H9 (cell line): Measurements from ENCODE around the gene VWA8. TPM values are rescaled to one million over a fixed set of nuclear protein-coding genes. Genes with fewer than 3 reads are reported as not detected.

ENCODE experiments used
- DNase-seq: peaks from one replicate; pipeline ENCODE4 v3.0.0-alpha.2; 2017
- H2AFZ ChIP-seq: one replicate; pipeline ENCODE4 v1.6.1; 2013; ENCODE audit warnings: mild to moderate bottlenecking, low read length, control low read depth, moderate library complexity
- H2AK5ac ChIP-seq: 2 replicates; pipeline ENCODE4 v1.6.1; 2013; ENCODE audit warnings: low read length, control low read depth, mixed read lengths; ENCODE audit not compliant: insufficient read length
- H2BK120ac ChIP-seq: one replicate; pipeline ENCODE4 v1.6.1; 2013; ENCODE audit warnings: low read depth, mild to moderate bottlenecking, low read length, control low read depth, inconsistent platforms; ENCODE audit not compliant: poor library complexity, severe bottlenecking
- H2BK12ac ChIP-seq: 2 replicates; pipeline ENCODE4 v1.6.1; 2013; ENCODE audit warnings: low read length, control low read depth, mixed read lengths, low read depth; ENCODE audit not compliant: insufficient read length
- H2BK15ac ChIP-seq: 2 replicates; pipeline ENCODE4 v1.6.1; 2013; ENCODE audit warnings: low read depth, low read length, control low read depth
- H2BK20ac ChIP-seq: one replicate; pipeline ENCODE4 v1.6.1; 2013; ENCODE audit warnings: low read depth, mild to moderate bottlenecking, low read length, control low read depth, inconsistent platforms; ENCODE audit not compliant: poor library complexity, severe bottlenecking
- H2BK5ac ChIP-seq: 2 replicates; pipeline ENCODE4 v1.6.1; 2013; ENCODE audit warnings: low read length, control low read depth, mixed read lengths; ENCODE audit not compliant: insufficient read length
- H3K14ac ChIP-seq: 2 replicates; pipeline ENCODE4 v1.6.1; 2013; ENCODE audit warnings: low read length, control low read depth; ENCODE audit not compliant: insufficient read depth
- H3K18ac ChIP-seq: 2 replicates; pipeline ENCODE4 v1.6.1; 2013; ENCODE audit warnings: low read depth, mild to moderate bottlenecking, mixed read lengths, low read length, control low read depth; ENCODE audit not compliant: insufficient read length
- H3K23ac ChIP-seq: 2 replicates; pipeline ENCODE4 v1.6.1; 2013; ENCODE audit warnings: low read length, control low read depth, mixed read lengths, low read depth; ENCODE audit not compliant: insufficient read length
- H3K23me2 ChIP-seq: 2 replicates; pipeline ENCODE4 v1.6.1; 2013; ENCODE audit warnings: low read depth, mild to moderate bottlenecking, mixed read lengths, low read length, control low read depth; ENCODE audit not compliant: insufficient read length, poor library complexity, severe bottlenecking
- H3K27ac ChIP-seq: 2 replicates; pipeline ENCODE4 v1.5.1; 2013; ENCODE audit warnings: low read length, control low read depth, mixed read lengths, low read depth; ENCODE audit not compliant: insufficient read length
- H3K27me3 ChIP-seq: 2 replicates; pipeline ENCODE4 v1.6.1; 2013; ENCODE audit warnings: low read length, control low read depth, inconsistent platforms; ENCODE audit not compliant: insufficient read depth
- H3K4ac ChIP-seq: 2 replicates; pipeline ENCODE4 v1.6.1; 2013; ENCODE audit warnings: low read depth, mild to moderate bottlenecking, control low read depth, inconsistent platforms, low read length, moderate library complexity
- H3K4me1 ChIP-seq: 2 replicates; pipeline ENCODE4 v1.6.1; 2013; ENCODE audit warnings: low read length, control low read depth, inconsistent platforms; ENCODE audit not compliant: insufficient read depth
- H3K4me2 ChIP-seq: 2 replicates; pipeline ENCODE4 v1.6.1; 2013; ENCODE audit warnings: low read length, control low read depth, mixed read lengths; ENCODE audit not compliant: insufficient read length, insufficient read depth
- H3K56ac ChIP-seq: 2 replicates; pipeline ENCODE4 v1.6.1; 2013; ENCODE audit warnings: low read depth, mild to moderate bottlenecking, mixed read lengths, low read length, control low read depth; ENCODE audit not compliant: insufficient read length
- H3K79me1 ChIP-seq: 2 replicates; pipeline ENCODE4 v1.6.1; 2013; ENCODE audit warnings: low read depth, mild to moderate bottlenecking, moderate library complexity, low read length, control low read depth, inconsistent platforms; ENCODE audit not compliant: insufficient read depth, poor library complexity, severe bottlenecking
- H3K79me2 ChIP-seq: 2 replicates; pipeline ENCODE4 v1.6.1; 2013; ENCODE audit warnings: low read length, control low read depth, inconsistent platforms; ENCODE audit not compliant: insufficient read depth
- H3K9ac ChIP-seq: 2 replicates; pipeline ENCODE4 v1.6.1; 2013; ENCODE audit warnings: low read length, control low read depth, mixed read lengths; ENCODE audit not compliant: insufficient read length; ENCODE audit errors: extremely low read depth
- H3K9me3 ChIP-seq: one replicate; pipeline ENCODE4 v1.6.1; 2013; ENCODE audit warnings: low read depth, low read length, inconsistent platforms; ENCODE audit not compliant: control insufficient read depth
- H3T11ph ChIP-seq: one replicate; pipeline ENCODE4 v1.6.1; 2013; ENCODE audit warnings: mild to moderate bottlenecking, low read length, control low read depth, inconsistent platforms
- H4K20me1 ChIP-seq: one replicate; pipeline ENCODE4 v1.6.1; 2013; ENCODE audit not compliant: control insufficient read depth, insufficient read length, insufficient read depth
- H4K5ac ChIP-seq: 2 replicates; pipeline ENCODE4 v1.6.1; 2013; ENCODE audit warnings: low read depth, mild to moderate bottlenecking, mixed read lengths, low read length, control low read depth; ENCODE audit not compliant: insufficient read length
- H4K8ac ChIP-seq: replicated peaks from 2 replicates; pipeline ENCODE4 v1.6.1; 2013; ENCODE audit warnings: low read length, control low read depth, mixed read lengths, low read depth; ENCODE audit not compliant: insufficient read length
- H4K91ac ChIP-seq: 2 replicates; pipeline ENCODE4 v1.6.1; 2013; ENCODE audit warnings: low read depth, mild to moderate bottlenecking, moderate library complexity, mixed read lengths, low read length, control low read depth; ENCODE audit not compliant: insufficient read length
- H3K27ac Mint-ChIP-seq, 3 experiments: 2 replicates in 2 of 3; 3 replicates in 1 of 3; pipeline ENCODE4 v1.8.0; 2020 to 2021; ENCODE audit warnings: mixed read lengths in 3 of 3, mild to moderate bottlenecking in 1 of 3, moderate library complexity in 1 of 3
- H3K27me3 Mint-ChIP-seq: 2 replicates; pipeline ENCODE4 v1.8.0; 2021; ENCODE audit warnings: low read depth, mild to moderate bottlenecking, moderate library complexity, mixed read lengths
- H3K36me3 Mint-ChIP-seq, 3 experiments: 2 replicates in 2 of 3; 3 replicates in 1 of 3; pipeline ENCODE4 v1.8.0; 2020 to 2021; ENCODE audit warnings: low read depth in 3 of 3, mixed read lengths in 3 of 3; ENCODE audit not compliant: insufficient read depth in 1 of 3
- H3K4me1 Mint-ChIP-seq, 2 experiments: 2 replicates each; pipeline ENCODE4 v1.8.0; 2020; ENCODE audit warnings: mixed read lengths in 2 of 2
- H3K4me3 Mint-ChIP-seq, 2 experiments: 2 replicates in 1 of 2; 3 replicates in 1 of 2; pipeline ENCODE4 v1.8.0; 2020 to 2021; ENCODE audit warnings: mild to moderate bottlenecking in 2 of 2, mixed read lengths in 2 of 2, moderate library complexity in 1 of 2
- H3K9me3 Mint-ChIP-seq, 2 experiments: 2 replicates in 1 of 2; 3 replicates in 1 of 2; pipeline ENCODE4 v1.8.0; 2020; ENCODE audit warnings: mild to moderate bottlenecking in 2 of 2, mixed read lengths in 2 of 2, moderate library complexity in 1 of 2
- CTCF ChIP-seq: fragments of 200-600 bp; sonication (generic); conservative IDR thresholded peaks from 3 replicates; pipeline ENCODE4 v1.8.0; 2021; ENCODE audit warnings: antibody characterized with exemption, mild to moderate bottlenecking
- WGBS: extraction: QIAGEN DNeasy Blood & Tissue Kit; methylation state at CpG from one replicate; pipeline ENCODE4 v1.1.7; 2013; ENCODE audit warnings: missing lambda C conversion rate, low lambda C conversion rate, mixed read lengths; ENCODE audit not compliant: insufficient read length; ENCODE audit errors: extremely low coverage; 5-methylcytosine and 5-hydroxymethylcytosine counted together
- total RNA-seq: library from RNA; stranded (reverse); gene quantifications from 2 replicates; pipeline ENCODE4 v1.2.1, GENCODE V29; 2021

The VWA8 gene
- total RNA-seq, 1 experiment from 2014 or later: 17.4 TPM

- Histone ChIP-seq H3K4me2 (no peak overlapping the region), H4K20me1 (no peaks in the 10 kb centered on the region), H3K9ac (no peak overlapping the region), H3K4ac (no peak overlapping the region), H2BK15ac (no peak overlapping the region), H3K79me1 (no peaks in the 10 kb centered on the region), H3K4me1 (no peaks in the 10 kb centered on the region), H2BK12ac (no peak overlapping the region), H3K27me3 (no peaks in the 10 kb centered on the region), H2AFZ (no peak overlapping the region), H3K18ac (no peak overlapping the region), H3K23ac (no peak overlapping the region), H4K5ac (no peak overlapping the region), H3K14ac (no peak overlapping the region), H3K79me2 (no peaks in the 10 kb centered on the region), H2BK5ac (no peak overlapping the region), H3T11ph (no peak overlapping the region), H4K91ac (no peak overlapping the region), H3K27ac (no peak overlapping the region), H2BK20ac (no peak overlapping the region), H2AK5ac (no peak overlapping the region), H3K23me2 (no peaks in the 10 kb centered on the region), H3K56ac (no peak overlapping the region), H3K9me3 (no peaks in the 10 kb centered on the region), H4K8ac (no peak overlapping the region), H2BK120ac (no peak overlapping the region)
- Mint-ChIP-seq H3K4me3 (no peak overlapping the region), H3K4me1 (no peaks in the 10 kb centered on the region; a peak in 1 of 4 replicates), H3K36me3 (peaks cover 0 to 5% (median 4%) of the 10 kb centered on the region in 3 experiments; a peak in 3 of 7 replicates), H3K27ac (no peak overlapping the region), H3K27me3 (no peaks in the 10 kb centered on the region), H3K9me3 (no peaks in the 10 kb centered on the region)
- no CpG with 5 or more reads among the region's 1 CpG for WGBS
- TF ChIP-seq CTCF: no peak
- DNase-seq: no peak
Measured at GRCh38 chr13:41608839-41609177, 352.1 kb downstream of the VWA8 start.
